Left lung (tissue), 10 donors: ENCODE measurements around the gene CACTIN. TPM values are rescaled to one million over a fixed set of nuclear protein-coding genes. Genes with fewer than 3 reads are reported as not detected.

Experiments
- ATAC-seq: fragments of 200-7000 bp; cut with Tn5 transposase; one replicate; pipeline ENCODE4 v1.9.1; 2020; ENCODE audit warnings: moderate library complexity
- DNase-seq, 4 donors: peaks; one replicate each; pipeline ENCODE4 v3.0.0-alpha.2; 2013 to 2020
- H3K27ac ChIP-seq, 2 donors: fragments of 200-600 bp; sonication (generic) in 1 of 2; one replicate each; pipeline versions ENCODE4 v1.5.0 to v1.8.0; 2020 to 2021
- H3K27me3 ChIP-seq, 2 donors: fragments of 200-600 bp; sonication (generic) in 1 of 2; one replicate each; pipeline versions ENCODE4 v1.5.0 to v1.8.0; 2020 to 2021
- H3K36me3 ChIP-seq, 2 donors: fragments of 200-600 bp; sonication (generic) in 1 of 2; one replicate each; pipeline versions ENCODE4 v1.5.0 to v1.8.0; 2020 to 2021
- H3K4me1 ChIP-seq, 2 donors: fragments of 200-600 bp; one replicate each; pipeline ENCODE4 v1.8.0; 2021
- H3K4me3 ChIP-seq, 2 donors: fragments of 200-600 bp; sonication (generic) in 1 of 2; one replicate each; pipeline versions ENCODE4 v1.5.0 to v1.8.0; 2020 to 2021; ENCODE audit warnings: mild to moderate bottlenecking in 1 of 2
- H3K9me3 ChIP-seq, 2 donors: fragments of 200-600 bp; sonication (generic) in 1 of 2; one replicate each; pipeline versions ENCODE4 v1.5.0 to v1.8.0; 2020 to 2021
- CTCF ChIP-seq, 2 donors: fragments of 200-600 bp; sonication (generic) in 1 of 2; IDR thresholded peaks; one replicate each; pipeline versions ENCODE4 v1.5.0 to v1.8.0; 2021; ENCODE audit warnings: antibody characterized with exemption in 2 of 2
- intact Hi-C, 2 donors: fragments of 100-400 bp; cut with DNase I; formaldehyde crosslinking; loops; one replicate each; pipeline versions ENCODE4 v1.11.2 to v1.14.2; 2022
- polyA plus RNA-seq, 6 donors: library from polyadenylated mRNA; unstranded; fragments of 120-200 nt; gene quantifications; one replicate each; pipeline ENCODE4 v1.2.1, GENCODE V29; 2013; ENCODE audit not compliant: insufficient read length in 6 of 6
- total RNA-seq, 2 donors: library from RNA; stranded (reverse); fragmentation: NEBNext Ultra II Directional; extraction: Animal tissue kit (Norgen Biotek cat#: 25700); gene quantifications; one replicate each; pipeline ENCODE4 v1.2.1, GENCODE V29; 2021
- donor health status: DM: no; HTN: yes; CAD: no.
- donor health status: DM: no; HTN: no; CAD: no.

The CACTIN gene
- total and polyA plus RNA-seq, 8 donors: 19.8 to 33.2 (median 26.5) TPM

DNA sequence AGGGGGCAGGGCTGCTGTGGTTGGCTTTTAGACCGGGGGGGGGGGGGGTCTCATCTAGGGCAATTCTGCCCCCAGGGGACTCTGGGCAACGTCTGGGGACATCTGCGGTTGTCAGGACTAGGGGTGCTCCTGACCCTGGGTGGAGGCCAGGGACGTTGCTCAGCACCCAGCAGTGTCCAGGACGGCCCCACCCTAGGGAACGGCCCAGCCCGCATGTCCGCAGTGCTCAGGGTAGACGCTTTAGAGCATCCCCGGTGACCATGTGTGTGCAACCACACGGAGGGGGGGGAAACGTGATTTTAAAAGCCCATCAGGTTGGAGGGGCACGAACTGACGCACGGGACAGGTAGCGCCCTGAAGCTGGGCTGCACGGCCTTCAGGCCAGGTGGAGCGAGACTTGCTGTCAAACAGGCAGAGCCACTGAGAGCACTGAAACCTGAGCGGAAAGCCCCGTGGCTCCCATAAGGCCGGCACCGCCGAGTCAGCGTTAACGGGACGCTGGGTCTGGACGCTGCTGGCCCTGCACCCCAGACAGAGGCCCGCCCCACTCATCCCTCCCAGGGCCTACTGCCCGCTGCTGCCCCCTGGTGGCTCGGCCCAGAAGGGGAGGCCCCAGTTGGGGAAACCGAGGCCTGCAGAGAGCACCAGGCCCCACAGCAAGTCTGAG, 8.3 kb downstream of the CACTIN start:
- intact Hi-C loops: loop anchor here in 1 of 2 donors (10.0 kb wide), 1 partner anchor 73 kb away; no protein-coding TSS in a partner anchor
- Histone ChIP-seq H3K27me3 (no peaks in the 10 kb centered on the region), H3K36me3 (peaks cover 0 to 76% of the 10 kb centered on the region in 2 donors), H3K27ac (no peak overlapping the region), H3K9me3 (no peaks in the 10 kb centered on the region), H3K4me1 (peaks cover 5 to 21% of the 10 kb centered on the region in 2 donors), H3K4me3 (no peak overlapping the region)
- TF ChIP-seq CTCF (IDR thresholded peaks at IDR 0.05): peak; percentile 89 to 92
- peak; percentile 92 for ATAC-seq
- DNase-seq: peak; percentile 38 to 90 (median 77)

DNA sequence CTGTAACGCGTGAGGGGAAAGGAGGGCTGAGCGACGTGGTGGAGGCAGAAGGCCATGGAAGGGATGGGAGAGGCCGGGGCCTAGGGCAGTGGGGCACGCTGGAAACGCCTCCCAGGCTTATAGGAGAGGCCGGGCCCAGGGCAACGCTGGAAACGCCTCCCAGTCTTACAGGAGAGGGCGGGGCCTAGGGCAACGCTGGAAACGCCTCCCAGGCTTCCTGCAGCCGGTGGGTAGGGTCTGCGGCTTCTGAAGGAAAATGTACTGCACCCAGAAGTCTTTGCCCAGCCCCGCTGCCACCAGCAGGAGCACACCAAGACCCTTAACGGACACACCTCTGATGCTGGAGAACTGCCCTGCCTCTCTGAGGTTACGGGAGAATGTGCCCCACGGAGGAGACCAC, 9.1 kb downstream of the CACTIN start:
- Histone ChIP-seq H3K27ac (no peak overlapping the region), H3K4me3 (no peak overlapping the region), H3K36me3 (peaks cover 0 to 76% of the 10 kb centered on the region in 2 donors), H3K4me1 (peaks cover 5 to 21% of the 10 kb centered on the region in 2 donors), H3K9me3 (no peaks in the 10 kb centered on the region), H3K27me3 (no peaks in the 10 kb centered on the region)
- intact Hi-C loops: loop anchor here in 1 of 2 donors (10.0 kb wide), 1 partner anchor 73 kb away; no protein-coding TSS in a partner anchor
- peak in 1 of 4 donors; percentile 70 for DNase-seq
- no peak for ATAC-seq
- no peak for TF ChIP-seq CTCF (IDR thresholded peaks at IDR 0.05)

GRCh38 chr19:3615524-3616135, 11.0 kb downstream of the CACTIN start:
- intact Hi-C loops: loop anchor here in 1 of 2 donors (10.0 kb wide), 1 partner anchor 71 kb away; no protein-coding TSS in a partner anchor
- Histone ChIP-seq H3K27me3 (no peaks in the 10 kb centered on the region), H3K9me3 (no peaks in the 10 kb centered on the region), H3K27ac (no peak overlapping the region), H3K4me1 (peaks cover 5 to 21% of the 10 kb centered on the region in 2 donors), H3K36me3 (peaks cover 0 to 76% of the 10 kb centered on the region in 2 donors), H3K4me3 (no peak overlapping the region)
- DNase-seq: peak in 1 of 4 donors; percentile 57
- no peak for TF ChIP-seq CTCF (IDR thresholded peaks at IDR 0.05)
- no peak for ATAC-seq

- Histone ChIP-seq H3K27ac (no peak overlapping the region), H3K27me3 (no peaks in the 10 kb centered on the region), H3K4me3 (no peak overlapping the region), H3K4me1 (peaks cover 5 to 21% of the 10 kb centered on the region in 2 donors), H3K9me3 (no peaks in the 10 kb centered on the region), H3K36me3 (peaks cover 0 to 74% of the 10 kb centered on the region in 2 donors)
- ATAC-seq: no peak
- no peak for TF ChIP-seq CTCF (IDR thresholded peaks at IDR 0.05)
- DNase-seq: peak in 1 of 4 donors; percentile 58
- intact Hi-C loops: loop anchor here in 1 of 2 donors (10.0 kb wide), 1 partner anchor 70 kb away; no protein-coding TSS in a partner anchor
Observed at GRCh38 chr19:3614858-3615505, 11.6 kb downstream of the CACTIN start.
